DOHH2 (cell line): ENCODE results near the gene SOX10.

Experiments used
- H3F3A ChIP-seq: fragments of 200-600 bp; sonication (generic), shearing (Covaris generic); 2 replicates; pipeline ENCODE4 v1.6.0; 2016; ENCODE audit warnings: antibody characterized with exemption, mild to moderate bottlenecking; ENCODE audit not compliant: control insufficient read depth, insufficient read depth
- H3K27ac ChIP-seq: fragments of 200-600 bp; sonication (generic); 2 replicates; pipeline ENCODE4 v1.5.1; 2014; ENCODE audit warnings: low read depth, mild to moderate bottlenecking, low read length, moderate library complexity
- H3K27me3 ChIP-seq: fragments of 200-600 bp; sonication (generic); 2 replicates; pipeline ENCODE4 v1.6.1; 2014; ENCODE audit warnings: mild to moderate bottlenecking, low read length, mixed read lengths; ENCODE audit not compliant: control insufficient read depth
- H3K36me3 ChIP-seq: fragments of 200-600 bp; sonication (generic); 2 replicates; pipeline ENCODE4 v1.6.1; 2014; ENCODE audit warnings: mild to moderate bottlenecking, low read length, moderate library complexity, mixed read lengths; ENCODE audit not compliant: control insufficient read depth
- H3K4me1 ChIP-seq: fragments of 200-600 bp; sonication (generic); 2 replicates; pipeline ENCODE4 v1.6.1; 2014; ENCODE audit warnings: mild to moderate bottlenecking, low read length, mixed read lengths; ENCODE audit not compliant: control insufficient read depth
- H3K4me2 ChIP-seq: fragments of 200-600 bp; sonication (generic); 2 replicates; pipeline ENCODE4 v1.6.0; 2014; ENCODE audit warnings: mild to moderate bottlenecking, low read length, moderate library complexity
- H3K4me3 ChIP-seq: fragments of 200-600 bp; sonication (generic); 2 replicates; pipeline ENCODE4 v1.5.1; 2014; ENCODE audit warnings: mild to moderate bottlenecking, low read length, mixed read lengths
- H3K79me2 ChIP-seq: fragments of 200-600 bp; sonication (generic); 2 replicates; pipeline ENCODE4 v1.6.1; 2014; ENCODE audit warnings: mild to moderate bottlenecking, low read length, mixed read lengths; ENCODE audit not compliant: control insufficient read depth
- H3K9me2 ChIP-seq: fragments of 200-600 bp; sonication (generic); replicated peaks from 2 replicates; pipeline ENCODE4 v1.6.1; 2014; ENCODE audit warnings: mild to moderate bottlenecking, low read length, mixed read lengths; ENCODE audit not compliant: control insufficient read depth
- H3K9me3 ChIP-seq: fragments of 200-600 bp; sonication (generic); 2 replicates; pipeline ENCODE4 v1.6.1; 2014; ENCODE audit warnings: antibody characterized with exemption, low read length, mixed read lengths; ENCODE audit not compliant: control insufficient read depth, insufficient read depth
- H4K20me1 ChIP-seq: fragments of 200-600 bp; sonication (generic); 2 replicates; pipeline ENCODE4 v1.6.0; 2014; ENCODE audit warnings: low read depth, mild to moderate bottlenecking, antibody characterized with exemption, low read length, moderate library complexity; ENCODE audit not compliant: control insufficient read depth, insufficient read depth
- EZH2phosphoT487 ChIP-seq: fragments of 200-600 bp; sonication (generic); IDR thresholded peaks from 2 replicates; pipeline ENCODE4 v1.6.1; 2017; ENCODE audit warnings: borderline replicate concordance, mild to moderate bottlenecking, antibody characterized with exemption, low read length, moderate library complexity, mixed read lengths
- TF ChIP-seq, protein P1 (sequence below): fragments of 200-600 bp; sonication (generic); IDR thresholded peaks from one replicate; pipeline ENCODE4 v1.5.1; 2014; ENCODE audit warnings: antibody characterized with exemption, mild to moderate bottlenecking, low read depth, low read length; ENCODE audit not compliant: poor library complexity, severe bottlenecking

Gene SOX10

DNA sequence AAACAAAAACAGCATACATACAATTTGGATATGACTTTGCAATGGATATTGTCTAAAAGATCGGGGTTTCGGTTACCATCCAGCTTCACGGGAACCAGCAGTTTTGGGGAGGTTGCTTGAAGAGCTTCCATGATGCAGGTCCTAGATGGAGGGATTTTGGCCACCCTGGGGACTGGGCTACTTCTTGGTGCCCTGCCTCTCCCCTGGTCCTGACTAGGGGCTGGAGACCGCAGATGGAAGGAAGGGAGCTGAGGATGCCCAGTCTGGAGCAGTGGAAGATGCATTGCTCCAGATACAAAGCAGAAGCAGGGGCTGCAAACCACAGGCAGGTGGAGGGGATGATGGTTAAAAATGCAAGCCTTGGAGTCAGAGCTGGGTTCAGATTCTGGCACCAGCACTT lies 13.5 kb downstream of the SOX10 start:
- Histone ChIP-seq H3K4me2 (no peak overlapping the region), H3K4me3 (no peak overlapping the region)

DNA sequence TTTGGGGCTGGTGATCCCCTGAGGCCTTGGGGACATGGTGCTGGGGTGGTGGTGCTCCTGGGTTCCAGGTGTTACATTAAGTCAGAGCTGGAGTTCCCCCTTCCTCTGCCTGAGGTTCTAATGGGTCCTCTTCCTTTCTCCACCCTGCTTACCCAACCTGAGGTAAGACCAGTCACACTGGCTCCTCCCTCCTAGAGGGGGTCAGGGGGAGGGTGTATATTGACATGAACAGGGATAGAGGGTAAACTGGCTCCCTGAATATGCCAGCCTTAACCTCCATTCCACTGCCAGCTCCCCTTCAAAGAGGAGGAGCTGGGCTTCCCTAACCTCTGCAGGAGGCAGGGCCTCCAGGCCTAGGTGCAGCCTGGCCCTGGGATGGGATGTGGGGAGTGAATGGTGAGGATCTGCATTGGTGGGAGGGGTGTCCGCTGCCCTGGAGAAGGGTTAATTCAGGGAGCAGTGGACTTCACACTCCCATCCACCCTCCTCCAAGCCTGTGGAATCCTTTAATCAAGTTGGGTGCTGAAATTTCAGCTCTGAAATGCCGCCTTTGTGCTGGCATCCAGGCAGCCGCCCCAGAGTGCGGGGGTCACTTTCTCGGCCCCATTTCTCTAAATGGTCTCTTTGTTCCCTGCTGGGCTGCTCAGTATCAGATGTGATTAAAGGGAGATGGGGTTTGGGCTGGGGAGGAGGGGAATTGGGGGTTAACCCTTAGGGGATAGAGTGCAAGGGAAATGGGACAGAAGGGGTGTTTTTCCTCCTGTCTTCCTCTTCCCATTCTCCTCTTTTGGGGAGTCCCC lies 15.7 kb downstream of the SOX10 start:
- H3K9me3 ChIP-seq: no peaks in the 10 kb centered on the region
- no peaks in the 10 kb centered on the region for H3K27me3 ChIP-seq
- H3F3A ChIP-seq: 0 out of 2 replicates have a peak, but pooled peaks cover 3% of the 10 kb centered on the region
- TF ChIP-seq EZH2phosphoT487: no peak
- TF ChIP-seq, protein P1, sequence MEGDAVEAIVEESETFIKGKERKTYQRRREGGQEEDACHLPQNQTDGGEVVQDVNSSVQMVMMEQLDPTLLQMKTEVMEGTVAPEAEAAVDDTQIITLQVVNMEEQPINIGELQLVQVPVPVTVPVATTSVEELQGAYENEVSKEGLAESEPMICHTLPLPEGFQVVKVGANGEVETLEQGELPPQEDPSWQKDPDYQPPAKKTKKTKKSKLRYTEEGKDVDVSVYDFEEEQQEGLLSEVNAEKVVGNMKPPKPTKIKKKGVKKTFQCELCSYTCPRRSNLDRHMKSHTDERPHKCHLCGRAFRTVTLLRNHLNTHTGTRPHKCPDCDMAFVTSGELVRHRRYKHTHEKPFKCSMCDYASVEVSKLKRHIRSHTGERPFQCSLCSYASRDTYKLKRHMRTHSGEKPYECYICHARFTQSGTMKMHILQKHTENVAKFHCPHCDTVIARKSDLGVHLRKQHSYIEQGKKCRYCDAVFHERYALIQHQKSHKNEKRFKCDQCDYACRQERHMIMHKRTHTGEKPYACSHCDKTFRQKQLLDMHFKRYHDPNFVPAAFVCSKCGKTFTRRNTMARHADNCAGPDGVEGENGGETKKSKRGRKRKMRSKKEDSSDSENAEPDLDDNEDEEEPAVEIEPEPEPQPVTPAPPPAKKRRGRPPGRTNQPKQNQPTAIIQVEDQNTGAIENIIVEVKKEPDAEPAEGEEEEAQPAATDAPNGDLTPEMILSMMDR: no peak
- no peaks in the 10 kb centered on the region for H4K20me1 ChIP-seq
- no peak overlapping the region for H3K27ac ChIP-seq
- H3K4me3 ChIP-seq: no peak overlapping the region
- no peaks in the 10 kb centered on the region for H3K4me1 ChIP-seq
- H3K4me2 ChIP-seq: no peak overlapping the region
- no peaks in the 10 kb centered on the region for H3K9me2 ChIP-seq
- H3K36me3 ChIP-seq: peaks cover 50% of the 10 kb centered on the region
- peaks cover 6% of the 10 kb centered on the region for H3K79me2 ChIP-seq

More for the DNA sequence above, 13.5 kb downstream of the SOX10 start:
- TF ChIP-seq, protein P1: no peak
- no peak for TF ChIP-seq EZH2phosphoT487
- Histone ChIP-seq H3K27me3 (no peaks in the 10 kb centered on the region), H3K79me2 (peaks cover 3% of the 10 kb centered on the region), H3K9me3 (no peaks in the 10 kb centered on the region), H3K4me1 (no peaks in the 10 kb centered on the region), H3F3A (no peaks in the 10 kb centered on the region), H3K27ac (no peak overlapping the region), H3K9me2 (no peaks in the 10 kb centered on the region), H4K20me1 (no peaks in the 10 kb centered on the region), H3K36me3 (peaks cover 37% of the 10 kb centered on the region)

DNA sequence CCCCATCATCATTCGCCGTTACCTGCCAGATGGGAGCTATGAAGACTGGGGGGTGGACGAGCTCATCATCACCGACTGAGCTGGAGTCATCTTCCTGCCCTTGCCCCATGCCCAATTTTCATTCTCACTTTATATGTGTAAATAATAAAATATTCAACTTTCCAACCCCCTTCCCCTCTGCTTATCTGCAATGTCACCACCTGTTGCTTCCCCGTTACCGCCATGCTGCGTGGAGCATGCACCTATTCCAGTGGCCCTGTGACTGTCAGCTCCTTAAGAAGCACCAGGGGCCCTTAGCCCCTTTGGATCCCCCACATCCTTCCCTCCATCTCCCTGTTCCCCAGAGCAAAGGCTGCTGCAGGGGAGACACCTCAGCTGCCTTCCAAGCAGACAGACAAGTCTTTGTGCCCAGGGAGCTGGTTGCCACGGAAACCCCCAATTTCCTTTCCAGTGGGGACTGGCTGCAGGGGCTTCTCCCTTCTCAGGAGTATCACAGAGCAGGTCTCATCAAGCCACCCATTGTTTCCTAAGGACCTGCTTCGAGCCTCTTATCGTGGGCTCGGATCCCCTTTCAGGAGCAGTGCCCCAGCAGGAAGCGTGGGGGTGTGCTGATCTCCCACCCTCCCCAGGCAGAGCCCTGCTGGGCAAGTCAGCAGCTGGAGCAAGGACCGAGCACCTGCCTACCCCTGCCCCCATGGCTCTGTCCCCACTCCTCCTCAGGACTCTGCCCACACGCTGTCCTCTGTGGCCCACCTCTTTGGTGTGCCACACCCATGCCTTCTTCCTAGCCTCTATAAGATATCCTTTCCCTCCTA lies 16.5 kb downstream of the SOX10 start:
- no peaks in the 10 kb centered on the region for H3K9me2 ChIP-seq
- H3F3A ChIP-seq: 0 out of 2 replicates have a peak, but pooled peaks cover 3% of the 10 kb centered on the region
- no peak overlapping the region for H3K4me2 ChIP-seq
- peaks cover 6% of the 10 kb centered on the region for H3K79me2 ChIP-seq
- H3K27me3 ChIP-seq: no peaks in the 10 kb centered on the region
- no peak overlapping the region for H3K4me3 ChIP-seq
- TF ChIP-seq, protein P1: no peak
- no peak for TF ChIP-seq EZH2phosphoT487
- H3K27ac ChIP-seq: no peak overlapping the region
- no peaks in the 10 kb centered on the region for H4K20me1 ChIP-seq
- no peaks in the 10 kb centered on the region for H3K9me3 ChIP-seq
- no peaks in the 10 kb centered on the region for H3K4me1 ChIP-seq
- peaks cover 50% of the 10 kb centered on the region for H3K36me3 ChIP-seq
